Neuronal stem cell (in vitro differentiated cells): ENCODE measurements around the gene KCNH6.

Experiments used
- DNase-seq: peaks from one replicate; pipeline ENCODE4 v3.0.0-alpha.2; 2013; ENCODE audit warnings: low spot score
- H2AFZ ChIP-seq: one replicate; pipeline ENCODE4 v1.6.1; 2013; ENCODE audit warnings: mild to moderate bottlenecking, low read length, inconsistent platforms
- H2AK5ac ChIP-seq: 2 replicates; pipeline ENCODE4 v1.6.1; 2013; ENCODE audit warnings: low read depth, mild to moderate bottlenecking, inconsistent platforms, low read length, moderate library complexity, mixed read lengths
- H2BK120ac ChIP-seq: 2 replicates; pipeline ENCODE4 v1.6.1; 2013; ENCODE audit warnings: low read depth, mild to moderate bottlenecking, inconsistent platforms, low read length, moderate library complexity, mixed read lengths
- H2BK12ac ChIP-seq: one replicate; pipeline ENCODE4 v1.6.1; 2013; ENCODE audit warnings: low read length, inconsistent platforms
- H2BK15ac ChIP-seq: 2 replicates; pipeline ENCODE4 v1.6.1; 2013; ENCODE audit warnings: mild to moderate bottlenecking, low read length, inconsistent platforms, mixed read lengths
- H2BK5ac ChIP-seq: one replicate; pipeline ENCODE4 v1.6.1; 2013; ENCODE audit warnings: inconsistent platforms, mild to moderate bottlenecking, low read length, moderate library complexity
- H3K14ac ChIP-seq: one replicate; pipeline ENCODE4 v1.6.1; 2013; ENCODE audit warnings: low read length, inconsistent platforms
- H3K18ac ChIP-seq: 2 replicates; pipeline ENCODE4 v1.6.1; 2013; ENCODE audit warnings: low read length, inconsistent platforms
- H3K23ac ChIP-seq: 2 replicates; pipeline ENCODE4 v1.6.1; 2013; ENCODE audit warnings: low read depth, mild to moderate bottlenecking, mixed read lengths, low read length, inconsistent platforms; ENCODE audit not compliant: poor library complexity
- H3K27ac ChIP-seq: replicated peaks from 3 replicates; pipeline ENCODE4 v1.5.1; 2013; ENCODE audit warnings: low read length, inconsistent platforms
- H3K27me3 ChIP-seq, 3 experiments: 2 replicates each; pipeline ENCODE4 v1.6.1; 2013; ENCODE audit warnings: low read length in 3 of 3, mild to moderate bottlenecking in 2 of 3, inconsistent platforms in 1 of 3, low read depth in 1 of 3, mixed read lengths in 1 of 3, moderate library complexity in 1 of 3; ENCODE audit not compliant: control insufficient read depth in 3 of 3, insufficient read depth in 3 of 3
- H3K36me3 ChIP-seq, 2 donors: replicated peaks in 1 of 2; 2 replicates each; pipeline ENCODE4 v1.6.1; 2013; ENCODE audit warnings: low read length in 2 of 2; ENCODE audit not compliant: control insufficient read depth in 2 of 2, insufficient read depth in 2 of 2
- H3K4ac ChIP-seq: 2 replicates; pipeline ENCODE4 v1.6.1; 2013; ENCODE audit warnings: inconsistent platforms, mild to moderate bottlenecking, low read length, moderate library complexity
- H3K4me1 ChIP-seq, 2 donors: 1 replicate in 1 of 2; 2 replicates in 1 of 2; pipeline ENCODE4 v1.6.1; 2013; ENCODE audit warnings: low read length in 2 of 2, low read depth in 1 of 2; ENCODE audit not compliant: control insufficient read depth in 2 of 2, insufficient read depth in 1 of 2
- H3K4me2 ChIP-seq: one replicate; pipeline ENCODE4 v1.6.1; 2013; ENCODE audit warnings: mild to moderate bottlenecking, low read length, inconsistent platforms; ENCODE audit not compliant: insufficient read depth, poor library complexity, severe bottlenecking
- H3K4me3 ChIP-seq, 2 donors: 2 replicates each; pipeline ENCODE4 v1.5.1; 2013; ENCODE audit warnings: low read length in 2 of 2, mild to moderate bottlenecking in 2 of 2, inconsistent platforms in 1 of 2, moderate library complexity in 1 of 2
- H3K79me1 ChIP-seq: one replicate; pipeline ENCODE4 v1.6.1; 2013; ENCODE audit warnings: low read depth, mild to moderate bottlenecking, inconsistent platforms, low read length, moderate library complexity
- H3K9ac ChIP-seq: one replicate; pipeline ENCODE4 v1.6.1; 2013; ENCODE audit warnings: mild to moderate bottlenecking, low read depth, low read length, inconsistent platforms; ENCODE audit not compliant: poor library complexity
- H3K9me3 ChIP-seq, 2 donors: replicated peaks in 1 of 2; 2 replicates each; pipeline versions ENCODE3 to v1.6.1; 2013; ENCODE audit warnings: low read length in 2 of 2, mild to moderate bottlenecking in 2 of 2, inconsistent platforms in 1 of 2, low read depth in 1 of 2, mixed read lengths in 1 of 2, moderate library complexity in 1 of 2; ENCODE audit not compliant: control insufficient read depth in 2 of 2, insufficient read depth in 1 of 2
- H4K8ac ChIP-seq: one replicate; pipeline ENCODE4 v1.6.1; 2013; ENCODE audit warnings: low read depth, mild to moderate bottlenecking, inconsistent platforms, low read length, moderate library complexity
- H4K91ac ChIP-seq: one replicate; pipeline ENCODE4 v1.6.1; 2013; ENCODE audit warnings: low read length, low read depth, mild to moderate bottlenecking, inconsistent platforms; ENCODE audit not compliant: poor library complexity
- WGBS, 2 donors: extraction: QIAGEN DNeasy Blood & Tissue Kit; methylation state at CpG; one replicate each; pipeline ENCODE4 v1.1.7; 2013; ENCODE audit warnings: missing lambda C conversion rate in 2 of 2, mixed read lengths in 1 of 2; ENCODE audit not compliant: insufficient read length in 2 of 2, insufficient replicate concordance in 1 of 2; ENCODE audit errors: extremely low coverage in 2 of 2; 5-methylcytosine and 5-hydroxymethylcytosine counted together

Gene KCNH6

DNA sequence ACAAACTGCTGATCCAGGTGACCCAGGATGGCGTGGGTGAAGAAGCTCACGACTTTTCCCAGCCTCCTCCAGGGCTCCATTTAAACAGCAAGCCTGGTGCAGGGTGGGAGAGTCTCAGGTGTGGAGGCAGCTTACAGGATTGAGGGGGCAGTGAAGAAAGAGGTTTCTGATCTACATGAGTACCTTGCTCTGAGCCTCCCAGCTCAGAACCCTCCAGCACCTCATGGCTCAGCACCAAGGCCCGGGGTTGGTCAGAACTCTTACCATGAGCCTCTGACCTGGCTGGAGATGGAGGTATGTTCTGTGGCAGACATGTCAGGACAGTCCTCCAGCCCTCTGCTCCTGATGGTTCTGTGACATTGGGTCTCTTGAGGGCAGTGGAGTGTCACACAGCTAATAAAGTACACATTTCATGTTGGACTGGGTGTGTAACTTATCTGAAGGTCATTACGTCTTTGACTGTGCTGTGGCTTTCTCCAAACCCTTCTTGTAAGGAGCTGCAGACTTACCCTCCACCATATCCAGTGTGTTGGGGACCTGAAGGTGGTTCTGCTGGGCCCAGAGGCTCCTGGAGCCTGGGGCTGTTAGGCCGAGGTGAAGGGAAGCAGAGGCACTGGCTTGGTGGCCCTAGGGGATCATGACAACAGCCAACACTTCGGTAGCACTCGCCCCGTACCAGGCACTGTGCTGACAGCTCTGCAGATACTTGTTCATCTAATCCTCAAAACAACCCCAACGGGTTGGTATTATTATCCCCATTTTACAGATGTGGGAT is 23.3 kb downstream of the KCNH6 start:
- Histone ChIP-seq H3K18ac (no peak overlapping the region), H3K14ac (no peak overlapping the region), H3K36me3 (no peaks in the 10 kb centered on the region), H3K9ac (no peak overlapping the region), H4K91ac (no peak overlapping the region), H2BK12ac (no peak overlapping the region), H2BK120ac (no peak overlapping the region), H4K8ac (no peak overlapping the region), H2AK5ac (no peak overlapping the region), H3K27ac (no peak overlapping the region), H3K23ac (no peak overlapping the region), H3K4me2 (no peak overlapping the region), H2AFZ (no peak overlapping the region), H3K4me1 (peaks cover 3 to 8% of the 10 kb centered on the region in 2 donors), H3K27me3 (no peaks in the 10 kb centered on the region), H2BK5ac (no peak overlapping the region), H2BK15ac (no peak overlapping the region), H3K9me3 (no peaks in the 10 kb centered on the region), H3K4ac (no peak overlapping the region), H3K79me1 (peaks cover 2% of the 10 kb centered on the region), H3K4me3 (no peak overlapping the region)
- no CpG with 5 or more reads among the region's 9 CpGs for WGBS, 2 donors
- no peak for DNase-seq

DNA sequence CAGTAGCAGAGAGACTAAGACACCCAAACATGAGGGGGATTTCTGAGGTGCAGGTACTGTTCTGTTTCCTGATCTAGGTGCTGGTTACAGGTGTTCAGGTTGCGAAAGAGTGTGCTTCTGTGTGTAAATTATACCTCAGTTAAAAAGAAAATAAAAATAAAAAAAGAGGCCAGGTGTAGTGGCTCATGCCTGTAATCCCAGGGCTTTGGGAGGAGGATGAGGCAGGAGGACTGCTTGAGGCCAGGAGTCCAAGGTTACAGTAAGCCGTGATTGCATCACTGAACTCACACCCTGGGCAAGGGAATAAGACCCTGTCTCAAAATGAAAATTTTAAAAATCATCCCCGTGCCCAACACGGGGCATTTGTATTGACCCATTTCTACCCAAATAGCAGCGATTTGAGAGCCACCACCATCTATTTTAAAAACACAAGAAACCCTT is 23.9 kb downstream of the KCNH6 start:
- no peak overlapping the region for H3K4me3 ChIP-seq
- no peaks in the 10 kb centered on the region for H3K27me3 ChIP-seq
- no peak overlapping the region for H2BK5ac ChIP-seq
- H3K18ac ChIP-seq = no peak overlapping the region
- H3K9ac ChIP-seq = no peak overlapping the region
- H2AFZ ChIP-seq = no peak overlapping the region
- H4K91ac ChIP-seq = no peak overlapping the region
- H3K14ac ChIP-seq = no peak overlapping the region
- no peaks in the 10 kb centered on the region for H3K36me3 ChIP-seq
- H2BK12ac ChIP-seq = no peak overlapping the region
- H3K9me3 ChIP-seq = no peaks in the 10 kb centered on the region
- no peak overlapping the region for H3K23ac ChIP-seq
- H3K4me2 ChIP-seq = no peak overlapping the region
- H2BK15ac ChIP-seq = no peak overlapping the region
- H3K79me1 ChIP-seq = peaks cover under 1% of the 10 kb centered on the region
- WGBS, 2 donors = no CpG with 5 or more reads among the region's 5 CpGs
- H2AK5ac ChIP-seq = no peak overlapping the region
- H3K4me1 ChIP-seq = peaks cover 5 to 7% of the 10 kb centered on the region in 2 donors
- H3K27ac ChIP-seq = no peak overlapping the region
- no peak overlapping the region for H2BK120ac ChIP-seq
- H3K4ac ChIP-seq = no peak overlapping the region
- DNase-seq = no peak
- H4K8ac ChIP-seq = no peak overlapping the region

DNA sequence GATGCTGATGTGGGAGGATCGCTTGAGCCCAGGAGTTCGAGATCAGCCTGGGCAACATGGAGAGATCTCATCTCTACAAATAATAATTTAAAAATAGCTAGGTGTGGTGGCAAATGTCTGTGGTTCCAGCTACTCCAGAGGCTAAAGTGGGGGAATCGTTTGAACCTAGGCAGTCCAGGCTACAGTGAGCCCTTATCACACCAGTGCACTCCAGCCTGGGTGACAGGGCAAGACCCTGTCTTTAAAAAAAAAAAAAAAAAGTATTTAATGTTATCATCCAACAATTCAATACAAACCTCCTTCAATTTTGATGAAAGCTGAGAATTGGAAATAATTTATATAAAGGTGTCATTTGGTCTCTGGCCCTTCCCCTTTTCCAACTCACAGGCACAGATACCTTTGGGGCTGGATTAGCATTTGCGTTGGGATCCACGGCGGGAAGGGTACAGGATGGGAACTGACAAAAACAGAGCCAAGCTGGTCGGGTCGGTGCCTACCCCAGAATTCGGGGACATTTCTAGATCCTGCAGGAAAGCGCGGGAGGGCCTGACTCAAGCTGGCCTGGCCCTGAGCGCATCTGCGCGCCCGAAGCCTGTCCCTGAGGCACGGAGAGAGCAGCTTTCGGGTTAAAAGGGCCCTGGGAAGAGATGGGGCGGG is 26.3 kb downstream of the KCNH6 start:
- Histone ChIP-seq H3K4me1 (peaks cover 4 to 13% of the 10 kb centered on the region in 2 donors), H3K4ac (no peak overlapping the region), H3K18ac (peak overlapping the region; percentile 93), H3K36me3 (peaks cover 3 to 22% of the 10 kb centered on the region in 2 donors), H3K4me2 (peak overlapping the region; percentile 93), H3K9ac (peak overlapping the region; percentile 64), H4K8ac (peak overlapping the region; percentile 19), H2BK15ac (peak overlapping the region; percentile 69), H2AFZ (peak overlapping the region; percentile 88), H2BK12ac (no peak overlapping the region), H3K27ac (no peak overlapping the region), H2AK5ac (peak overlapping the region; percentile 66), H2BK120ac (no peak overlapping the region), H4K91ac (no peak overlapping the region), H3K27me3 (no peaks in the 10 kb centered on the region), H3K14ac (no peak overlapping the region), H3K9me3 (no peaks in the 10 kb centered on the region), H3K79me1 (peaks cover 8% of the 10 kb centered on the region), H2BK5ac (no peak overlapping the region), H3K4me3 (peak overlapping the region; percentile 73 to 89), H3K23ac (peak overlapping the region; percentile 90)
- no CpG with 5 or more reads among the region's 18 CpGs for WGBS, 2 donors
- DNase-seq = no peak
